ENCODE results near the gene PTPRJ.

Gene PTPRJ

GRCh38 chr11:48066881-48067800 lies 86.8 kb downstream of the PTPRJ start:
- no peak for DNase-seq (ENCODE audit: low spot score)

- DNase-seq (ENCODE audit: low spot score), result no peak
These were observed 92.9 kb downstream of the PTPRJ start for GRCh38 chr11:48073031-48073861.

- DNase-seq (ENCODE audit: low spot score), result no peak
These were observed 94.2 kb downstream of the PTPRJ start for GRCh38 chr11:48074425-48075181.

- DNase-seq (ENCODE audit: low spot score), result no peak
These were observed 95.3 kb downstream of the PTPRJ start for GRCh38 chr11:48075637-48076036.

GRCh38 chr11:48077251-48077650 lies 96.9 kb downstream of the PTPRJ start:
- no peak for DNase-seq (ENCODE audit: low spot score)

- DNase-seq (ENCODE audit: low spot score), result no peak
These were observed 98.3 kb downstream of the PTPRJ start for GRCh38 chr11:48078689-48079088.

GRCh38 chr11:48079596-48079995 lies 99.2 kb downstream of the PTPRJ start:
- DNase-seq (ENCODE audit: low spot score), result no peak

GRCh38 chr11:48080301-48080861 lies 100.0 kb downstream of the PTPRJ start:
- no peak for DNase-seq (ENCODE audit: low spot score)

- peak; percentile 53 for DNase-seq (ENCODE audit: low spot score)
These were observed 101.0 kb downstream of the PTPRJ start for GRCh38 chr11:48081151-48082010.

- DNase-seq (ENCODE audit: low spot score), result no peak
These were observed 102.4 kb downstream of the PTPRJ start for GRCh38 chr11:48082771-48083170.

- no peak for DNase-seq (ENCODE audit: low spot score)
These were observed 103.1 kb downstream of the PTPRJ start for GRCh38 chr11:48083421-48083820.

- DNase-seq (ENCODE audit: low spot score), result no peak
These were observed 105.3 kb downstream of the PTPRJ start for GRCh38 chr11:48085688-48086087.

GRCh38 chr11:48087422-48087821 lies 107.1 kb downstream of the PTPRJ start:
- DNase-seq (ENCODE audit: low spot score), result no peak

GRCh38 chr11:48087974-48088681 lies 107.8 kb downstream of the PTPRJ start:
- DNase-seq (ENCODE audit: low spot score), result no peak

- DNase-seq (ENCODE audit: low spot score), result no peak
These were observed 108.3 kb downstream of the PTPRJ start for GRCh38 chr11:48088682-48089050.

GRCh38 chr11:48090174-48090573 lies 109.8 kb downstream of the PTPRJ start:
- DNase-seq (ENCODE audit: low spot score), result no peak

- no peak for DNase-seq (ENCODE audit: low spot score)
These were observed 111.2 kb downstream of the PTPRJ start for GRCh38 chr11:48091426-48092102.

GRCh38 chr11:48093323-48093722 lies 113.0 kb downstream of the PTPRJ start:
- no peak for DNase-seq (ENCODE audit: low spot score)

GRCh38 chr11:48093795-48094642 lies 113.7 kb downstream of the PTPRJ start:
- DNase-seq (ENCODE audit: low spot score), result no peak
